GM21367 (cell line): Measurements from ENCODE around the gene CYP26A1.
A peak's percentile ranks its signal among the peaks of the same experiment; 100 is the strongest.

Source experiments
- ATAC-seq: cut with Tn5 transposase; IDR thresholded peaks from one replicate; pipeline ENCODE4 v1.9.1; 2021; ENCODE audit not compliant: unreplicated experiment

CYP26A1 gene

DNA sequence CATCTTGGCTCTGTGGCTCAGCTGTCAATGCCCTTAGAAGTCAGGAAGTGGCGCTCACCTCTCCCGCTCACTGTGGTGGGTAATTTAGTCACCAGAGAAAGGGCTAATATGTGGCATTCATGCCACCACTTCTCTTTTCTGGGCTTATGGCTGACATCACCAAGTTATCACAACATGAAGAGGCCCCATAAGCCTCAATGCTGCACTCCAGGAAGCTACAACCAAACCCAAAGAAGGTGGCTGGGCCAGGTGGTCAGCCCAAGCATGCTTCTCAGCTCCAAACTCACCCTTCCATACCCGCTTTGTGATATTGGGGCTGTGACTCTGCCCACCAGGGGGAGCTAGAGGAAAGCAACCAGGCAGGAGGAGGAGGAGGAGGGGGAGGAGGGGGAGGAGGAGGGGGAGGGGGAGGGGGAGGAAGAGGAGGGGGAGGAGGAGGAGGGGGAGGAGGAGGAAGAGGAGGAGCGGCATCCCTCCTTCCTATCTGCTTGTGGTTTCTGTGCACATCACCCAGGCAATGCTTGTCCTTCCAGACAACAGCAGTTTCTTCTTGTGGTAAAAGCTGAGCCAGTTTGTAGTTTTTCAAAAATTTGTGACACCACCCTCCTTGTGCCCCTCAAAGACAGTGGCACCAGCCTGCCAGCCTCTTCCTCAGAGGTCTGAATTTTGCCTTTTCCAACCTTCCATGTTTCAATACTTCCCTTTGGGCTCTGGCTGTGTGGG is 42.1 kb downstream of the CYP26A1 start:
- ATAC-seq = no peak

DNA sequence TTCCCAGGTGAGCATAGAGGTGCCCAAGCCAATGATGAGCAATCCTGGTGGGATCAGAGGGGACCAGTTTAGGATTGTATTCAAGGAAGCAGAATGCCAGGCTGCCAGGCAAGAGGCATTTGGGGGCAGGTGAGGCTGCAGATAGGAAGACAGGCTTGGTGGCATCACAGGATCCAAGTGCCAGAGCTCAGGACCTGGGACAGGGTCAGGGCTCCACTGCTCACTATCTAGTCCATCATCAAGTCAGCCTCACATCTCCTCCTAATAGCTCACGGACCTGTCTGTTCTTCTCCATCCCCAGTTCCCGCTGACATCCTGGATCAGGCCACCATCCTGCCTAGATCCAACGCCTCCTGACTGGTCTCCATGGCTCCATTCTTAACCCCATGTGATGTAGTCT is 47.6 kb downstream of the CYP26A1 start:
- no peak for ATAC-seq

DNA sequence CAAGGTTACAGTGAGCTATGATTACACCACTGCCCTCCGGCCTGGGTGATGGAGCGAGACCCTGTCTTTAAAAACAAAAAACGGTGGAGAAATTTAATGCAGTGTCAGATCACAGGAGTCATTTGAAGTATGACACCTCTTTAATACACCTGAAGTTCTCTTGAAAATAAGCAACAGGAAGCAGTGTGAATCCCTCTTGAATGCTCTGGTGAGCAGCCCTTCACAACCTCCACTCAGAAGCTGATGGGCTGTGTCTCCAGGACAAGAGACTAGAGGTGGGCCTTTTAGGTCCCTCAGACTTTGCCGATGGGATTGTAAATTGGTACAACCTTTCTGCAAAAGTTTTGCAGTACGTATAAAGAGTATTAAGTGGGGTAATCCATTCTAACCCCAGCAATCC is 50.1 kb downstream of the CYP26A1 start:
- ATAC-seq = no peak

DNA sequence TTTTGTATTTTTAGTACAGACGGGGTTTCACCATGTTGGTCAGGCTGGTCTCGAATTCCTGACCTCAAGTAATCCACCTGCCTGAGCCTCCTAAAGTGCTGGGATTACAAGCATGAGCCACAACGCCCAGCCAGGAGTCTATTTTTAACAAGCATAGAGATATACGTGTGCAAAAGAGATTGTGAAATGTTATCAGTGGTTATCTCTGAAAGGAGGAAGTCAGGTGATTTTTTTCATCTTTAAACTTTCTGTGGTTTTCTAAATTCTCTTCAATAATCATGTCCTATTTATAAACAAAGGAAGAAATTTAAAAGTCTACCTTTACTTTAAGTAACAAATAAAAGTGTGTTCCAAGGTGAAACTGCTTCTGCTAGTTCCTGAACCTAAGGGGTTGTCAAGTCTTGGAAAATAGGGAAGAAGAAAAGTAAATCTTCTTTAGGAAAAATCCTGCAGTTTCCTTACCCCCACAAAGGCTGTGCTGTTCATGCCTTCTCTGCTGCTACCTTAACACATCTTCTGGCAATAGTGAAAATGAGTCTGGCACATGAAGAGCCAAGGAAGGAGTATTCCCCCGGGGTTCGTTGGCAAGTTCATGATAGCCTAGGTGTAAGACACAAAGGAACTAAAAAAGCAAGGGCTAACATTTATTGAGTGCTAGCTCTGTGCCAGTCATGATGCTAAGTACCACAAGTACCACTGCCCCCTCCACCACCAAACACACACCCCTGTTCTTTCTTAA is 51.1 kb downstream of the CYP26A1 start:
- peak; percentile 70 for ATAC-seq

DNA sequence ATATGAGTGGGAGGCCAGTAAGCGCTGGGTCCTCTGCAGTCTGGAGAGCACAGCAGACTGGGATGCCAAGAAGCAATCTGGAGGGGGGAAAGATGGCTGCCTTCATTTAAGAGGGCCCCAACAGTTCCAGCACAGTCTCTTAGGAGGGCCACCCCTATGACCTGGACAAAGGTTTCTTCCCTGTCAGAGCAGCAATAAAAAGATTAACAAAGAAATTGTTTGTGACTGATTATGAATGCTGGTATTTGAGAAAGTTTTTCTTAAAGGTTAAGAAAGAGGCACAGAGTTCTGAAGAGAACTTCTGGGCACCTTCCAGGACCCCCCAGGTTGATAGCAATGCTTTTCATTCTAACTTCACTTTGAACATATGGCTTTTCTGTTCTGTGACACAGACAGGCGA is 52.3 kb downstream of the CYP26A1 start:
- no peak for ATAC-seq

DNA sequence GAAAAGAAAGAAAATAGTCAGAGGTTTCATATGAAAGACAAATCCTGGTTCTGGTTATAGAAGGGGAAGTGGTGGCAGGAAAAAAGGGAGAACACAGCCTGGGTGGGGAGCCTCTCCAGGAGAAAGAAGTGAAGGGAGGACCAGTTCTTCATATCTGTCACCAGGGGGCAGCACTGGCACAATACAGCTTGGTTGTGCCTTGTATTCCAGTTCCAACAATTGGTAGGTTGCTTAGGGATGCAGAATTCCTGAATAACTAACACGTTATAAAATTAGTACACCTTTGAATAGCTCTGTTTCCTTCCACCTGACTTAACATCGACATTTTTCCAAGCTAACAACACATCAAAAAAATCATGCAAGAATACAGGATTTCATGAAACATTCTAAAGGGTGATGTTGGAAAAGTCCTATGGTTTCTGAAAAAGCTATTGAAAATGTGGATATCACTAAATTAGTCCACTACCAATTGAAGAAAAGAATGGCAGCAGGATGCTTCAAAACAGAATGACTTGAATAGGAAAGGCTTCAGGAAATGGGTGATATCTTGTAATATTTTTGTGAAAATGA is 52.9 kb downstream of the CYP26A1 start:
- no peak for ATAC-seq
